Keratinocyte (primary cell): Measurements from ENCODE around the gene ZNF780A.

ENCODE experiments used
- EZH2 ChIP-seq: IDR thresholded peaks from one replicate; pipeline ENCODE4 v1.6.1; 2012; ENCODE audit warnings: inconsistent platforms, mild to moderate bottlenecking, low read length, moderate library complexity
- TF ChIP-seq, protein P1 (sequence below), 3 experiments: IDR thresholded peaks in 1 of 3; conservative IDR thresholded peaks in 1 of 3; optimal IDR thresholded peaks in 1 of 3; 2 replicates in 2 of 3; 3 replicates in 1 of 3; pipeline versions ENCODE3 to v1.5.1; 2011; ENCODE audit warnings: low read length in 3 of 3, mild to moderate bottlenecking in 3 of 3, moderate library complexity in 2 of 3, control low read depth in 1 of 3, inconsistent platforms in 1 of 3; ENCODE audit not compliant: insufficient read depth in 2 of 3; ENCODE audit errors: extremely low read depth in 1 of 3

DNA sequence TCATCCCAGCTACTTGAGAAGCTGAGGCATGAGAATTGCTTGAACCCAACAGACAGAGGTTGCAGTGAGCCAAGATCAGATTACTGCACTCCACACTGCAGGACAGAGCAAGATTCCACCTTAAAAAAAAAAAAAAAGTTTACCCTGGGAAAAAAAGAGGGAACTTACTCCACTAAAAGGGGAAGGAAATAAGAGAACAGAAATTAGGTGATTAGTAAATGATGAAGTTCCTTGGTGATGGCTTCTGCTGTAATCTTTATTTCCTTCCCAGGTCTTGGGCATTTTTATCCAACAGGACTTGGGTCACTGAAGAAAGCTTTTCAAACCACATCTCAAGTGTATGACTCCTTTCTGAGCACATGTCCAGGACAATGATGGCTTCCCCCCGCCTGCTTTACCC is 9.3 kb downstream of the ZNF780A start:
- TF ChIP-seq, protein P1, sequence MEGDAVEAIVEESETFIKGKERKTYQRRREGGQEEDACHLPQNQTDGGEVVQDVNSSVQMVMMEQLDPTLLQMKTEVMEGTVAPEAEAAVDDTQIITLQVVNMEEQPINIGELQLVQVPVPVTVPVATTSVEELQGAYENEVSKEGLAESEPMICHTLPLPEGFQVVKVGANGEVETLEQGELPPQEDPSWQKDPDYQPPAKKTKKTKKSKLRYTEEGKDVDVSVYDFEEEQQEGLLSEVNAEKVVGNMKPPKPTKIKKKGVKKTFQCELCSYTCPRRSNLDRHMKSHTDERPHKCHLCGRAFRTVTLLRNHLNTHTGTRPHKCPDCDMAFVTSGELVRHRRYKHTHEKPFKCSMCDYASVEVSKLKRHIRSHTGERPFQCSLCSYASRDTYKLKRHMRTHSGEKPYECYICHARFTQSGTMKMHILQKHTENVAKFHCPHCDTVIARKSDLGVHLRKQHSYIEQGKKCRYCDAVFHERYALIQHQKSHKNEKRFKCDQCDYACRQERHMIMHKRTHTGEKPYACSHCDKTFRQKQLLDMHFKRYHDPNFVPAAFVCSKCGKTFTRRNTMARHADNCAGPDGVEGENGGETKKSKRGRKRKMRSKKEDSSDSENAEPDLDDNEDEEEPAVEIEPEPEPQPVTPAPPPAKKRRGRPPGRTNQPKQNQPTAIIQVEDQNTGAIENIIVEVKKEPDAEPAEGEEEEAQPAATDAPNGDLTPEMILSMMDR (optimal IDR thresholded peaks at IDR 0.05 in 1 of 3, IDR thresholded peaks at IDR 0.05 in 1 of 3, conservative IDR thresholded peaks at IDR 0.05 in 1 of 3; ENCODE audit: extremely low read depth in 1 of 3, insufficient read depth in 2 of 3, low read length in 3 of 3): no peak
- TF ChIP-seq EZH2: no peak
